ENCODE measurements around the gene FLRT2. TPM values are rescaled to one million over a fixed set of nuclear protein-coding genes. Genes with fewer than 3 reads are reported as not detected.
A peak's percentile ranks its signal among the peaks of the same experiment; 100 is the strongest.

The FLRT2 gene
- polyA plus RNA-seq, 2 of the 4 experiments (the other 2 are of a cell fraction), result 6.8 to 7.5 TPM

DNA sequence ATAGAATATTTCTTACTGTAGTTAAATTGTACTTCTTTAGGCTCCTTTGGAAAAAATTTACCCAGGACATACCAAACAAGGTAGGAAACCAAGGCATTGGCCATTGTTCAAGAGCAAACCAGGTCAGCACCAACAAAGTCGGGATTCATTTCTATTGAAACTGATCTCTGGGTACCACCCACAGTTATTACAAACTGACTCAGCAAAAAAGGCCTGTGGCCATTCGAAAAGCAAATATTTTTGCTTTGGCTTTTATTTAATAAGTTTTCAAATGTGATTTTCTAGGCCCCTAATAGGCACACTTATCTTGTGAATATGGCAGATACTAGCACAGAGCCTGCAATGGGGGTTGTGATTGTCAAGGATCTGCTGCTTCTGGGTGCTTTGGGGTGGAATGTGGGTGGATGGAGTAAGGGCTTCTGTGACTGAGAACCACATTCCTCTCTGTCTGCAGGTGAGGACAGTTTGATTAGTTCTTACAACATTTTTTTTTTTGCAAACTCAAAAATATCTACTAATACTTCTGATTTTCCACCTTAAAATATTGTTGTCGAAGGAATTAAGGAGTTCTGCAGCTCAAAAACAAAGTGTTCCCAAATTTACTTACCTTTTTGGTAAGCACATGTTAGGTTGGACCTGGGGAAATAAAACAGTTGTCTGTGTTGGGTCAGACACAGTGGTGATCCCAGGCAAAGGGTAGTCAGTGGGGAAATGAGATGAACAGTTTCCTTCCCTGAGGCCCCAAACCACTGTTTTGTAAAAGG lies 45.1 kb downstream of the FLRT2 start:
- TF ChIP-seq MAFK (IDR thresholded peaks at IDR 0.05; ENCODE audit: partially characterized antibody), result peak; percentile 87
- TF ChIP-seq CBX8 (IDR thresholded peaks at IDR 0.05), result no peak
- CTCF ChIA-PET, result interaction anchor here (0.6 to 1.9 kb wide), 2 partner anchors 9 to 395 kb away, joined by 3 to 6 read pairs; no protein-coding TSS in a partner anchor
- peak overlapping the region in 1 of 2 experiments; percentile 1; a peak in 2 of 6 replicates for H3K27ac ChIP-seq
- ATAC-seq (no peak), DNase-seq (ENCODE audit: low read depth in 1 of 2, low spot score in 1 of 2) (no peak), FAIRE-seq (no peak)
- no peak overlapping the region for H3K4me2 ChIP-seq
- H3K9me3 ChIP-seq, result no peaks in the 10 kb centered on the region
- POLR2A ChIA-PET, result interaction anchor here (0.6 kb wide), 1 partner anchor 37 kb away, joined by 6 read pairs; no protein-coding TSS in a partner anchor
- 47% methylated on average over 3 of the region's 3 CpGs for WGBS (ENCODE audit: missing lambda C conversion rate)
- H3K4me1 ChIP-seq, result peaks cover 16% of the 10 kb centered on the region; the same call in 2 of the 3 replicates
- H3K4me3 ChIP-seq, result no peak overlapping the region

DNA sequence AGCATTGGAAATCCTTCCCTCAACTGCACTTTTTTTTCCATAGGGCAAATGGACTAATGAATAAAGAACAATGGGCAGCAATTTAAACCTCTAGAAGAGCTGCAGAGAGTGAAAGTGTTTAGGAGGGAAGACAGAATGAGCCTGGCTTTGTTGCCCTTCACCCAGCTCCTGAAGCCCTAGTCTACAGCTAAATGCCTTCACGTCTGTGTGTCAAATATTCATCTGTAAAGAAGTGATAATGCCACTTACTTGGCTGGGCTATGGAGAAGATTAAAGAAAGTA lies 45.6 kb downstream of the FLRT2 start:
- Histone ChIP-seq H3K9me3 (no peaks in the 10 kb centered on the region), H3K4me1 (peaks cover 16% of the 10 kb centered on the region; the same call in 2 of the 3 replicates), H3K27ac (peak overlapping the region in 1 of 2 experiments; percentile 1; a peak in 2 of 6 replicates), H3K4me2 (no peak overlapping the region), H3K4me3 (no peak overlapping the region)
- 61% methylated on average over 1 of the region's 1 CpG for WGBS (ENCODE audit: missing lambda C conversion rate)
- ATAC-seq, result no peak
- POLR2A ChIA-PET, result interaction anchor here (0.6 kb wide), 1 partner anchor 37 kb away, joined by 6 read pairs; no protein-coding TSS in a partner anchor
- TF ChIP-seq ZC3H11A (IDR thresholded peaks at IDR 0.05) (no peak), CHD4 (IDR thresholded peaks at IDR 0.05; ENCODE audit: borderline replicate concordance) (no peak), SMC3 (IDR thresholded peaks at IDR 0.05) (no peak), FOSB (CRISPR knock-in tag; IDR thresholded peaks at IDR 0.05) (no peak), POLR2A (IDR thresholded peaks at IDR 0.05; ENCODE audit: low read length) (no peak), ZFP36 (IDR thresholded peaks at IDR 0.05; ENCODE audit: borderline replicate concordance, partially characterized antibody) (no peak), GATA3 (IDR thresholded peaks at IDR 0.05; ENCODE audit: borderline replicate concordance) (no peak), NR3C1 (IDR thresholded peaks at IDR 0.05) (no peak), NPAS2 (CRISPR knock-in tag; IDR thresholded peaks at IDR 0.05; ENCODE audit: borderline replicate concordance) (no peak), RNF2 (IDR thresholded peaks at IDR 0.05; ENCODE audit: borderline replicate concordance, low read depth) (no peak)
- TF ChIP-seq, protein P1, sequence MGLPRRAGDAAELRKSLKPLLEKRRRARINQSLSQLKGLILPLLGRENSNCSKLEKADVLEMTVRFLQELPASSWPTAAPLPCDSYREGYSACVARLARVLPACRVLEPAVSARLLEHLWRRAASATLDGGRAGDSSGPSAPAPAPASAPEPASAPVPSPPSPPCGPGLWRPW (IDR thresholded peaks at IDR 0.05), result no peak
- FAIRE-seq, result no peak
- DNase-seq (ENCODE audit: low read depth in 1 of 2, low spot score in 1 of 2), result no peak
- CTCF ChIA-PET, result interaction anchor here (0.6 to 2.2 kb wide), 3 partner anchors 9 to 396 kb away, joined by 3 to 12 read pairs (median 6); no protein-coding TSS in a partner anchor

DNA sequence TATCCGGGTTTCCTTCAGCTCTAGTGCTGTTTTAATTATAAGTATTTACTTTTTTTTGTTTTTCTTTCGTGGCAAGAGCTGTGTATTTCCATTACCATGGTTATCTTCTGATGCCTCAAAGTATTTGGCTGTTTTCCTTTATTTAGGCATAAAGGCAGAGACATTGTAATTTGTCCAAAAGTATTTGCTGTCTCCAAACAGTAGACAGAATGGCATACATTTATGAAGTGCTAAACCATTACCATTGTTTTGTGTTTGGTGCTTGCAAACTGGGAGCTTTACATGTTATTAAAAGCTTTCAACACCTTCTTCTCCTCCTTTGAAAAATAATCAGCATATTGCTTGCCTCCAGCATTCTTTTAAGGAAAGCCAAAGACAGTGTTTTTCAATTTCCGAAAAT lies 46.3 kb downstream of the FLRT2 start:
- ChIA-PET CTCF (interaction anchor here (0.6 to 2.2 kb wide), 4 partner anchors 8 to 42 kb away, joined by 3 to 12 read pairs (median 4); no protein-coding TSS in a partner anchor), POLR2A (no interaction called here)
- DNase-seq (ENCODE audit: low read depth in 1 of 2, low spot score in 1 of 2) (no peak), ATAC-seq (no peak), FAIRE-seq (no peak)
- Histone ChIP-seq H3K4me3 (no peak overlapping the region), H3K4me2 (no peak overlapping the region), H3K4me1 (peaks cover 16% of the 10 kb centered on the region; the same call in 2 of the 3 replicates), H3K9me3 (no peaks in the 10 kb centered on the region), H3K27ac (no peak overlapping the region)
- TF ChIP-seq HOXB5 (CRISPR knock-in tag; IDR thresholded peaks at IDR 0.05) (no peak), TFCP2L1 (CRISPR knock-in tag; IDR thresholded peaks at IDR 0.05) (no peak), KDM1A (IDR thresholded peaks at IDR 0.05; ENCODE audit: low read depth) (no peak), MYC (IDR thresholded peaks at IDR 0.05; ENCODE audit: borderline replicate concordance, low read length) (no peak), HDAC2 (IDR thresholded peaks at IDR 0.05) (no peak), POLR2A (IDR thresholded peaks at IDR 0.05; ENCODE audit: low read length) (no peak), CHD2 (IDR thresholded peaks at IDR 0.05; ENCODE audit: low read length, partially characterized antibody) (no peak), ZSCAN20 (CRISPR knock-in tag; IDR thresholded peaks at IDR 0.05) (no peak), RCOR1 (IDR thresholded peaks at IDR 0.05; ENCODE audit: low read depth, low read length) (no peak), NFE2L2 (conservative IDR thresholded peaks at IDR 0.05; ENCODE audit: low read length) (no peak)
- TF ChIP-seq, protein P2, sequence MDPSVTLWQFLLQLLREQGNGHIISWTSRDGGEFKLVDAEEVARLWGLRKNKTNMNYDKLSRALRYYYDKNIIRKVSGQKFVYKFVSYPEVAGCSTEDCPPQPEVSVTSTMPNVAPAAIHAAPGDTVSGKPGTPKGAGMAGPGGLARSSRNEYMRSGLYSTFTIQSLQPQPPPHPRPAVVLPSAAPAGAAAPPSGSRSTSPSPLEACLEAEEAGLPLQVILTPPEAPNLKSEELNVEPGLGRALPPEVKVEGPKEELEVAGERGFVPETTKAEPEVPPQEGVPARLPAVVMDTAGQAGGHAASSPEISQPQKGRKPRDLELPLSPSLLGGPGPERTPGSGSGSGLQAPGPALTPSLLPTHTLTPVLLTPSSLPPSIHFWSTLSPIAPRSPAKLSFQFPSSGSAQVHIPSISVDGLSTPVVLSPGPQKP (IDR thresholded peaks at IDR 0.05; ENCODE audit: low read depth, low read length), result no peak
- TF ChIP-seq, protein P1 (IDR thresholded peaks at IDR 0.05), result no peak
- WGBS (ENCODE audit: missing lambda C conversion rate), result 45% methylated on average over 3 of the region's 3 CpGs
